DND-41 (cell line): ENCODE results near the gene PNPT1.
"Not testable (repeated sequence)": the region's sequence is repeated elsewhere in the genome, so short reads cannot be mapped to it uniquely, and the experiment has no call there.

Source experiments
- ATAC-seq: fragments of 200-7000 bp; cut with Tn5 transposase; 3 replicates; pipeline ENCODE4 v1.9.1; 2021; ENCODE audit warnings: low read depth; ENCODE audit not compliant: insufficient read depth
- DNase-seq: peaks from one replicate; pipeline ENCODE4 v3.0.0-alpha.2; 2020
- H2AFZ ChIP-seq: 2 replicates; pipeline ENCODE4 v1.6.0; 2012; ENCODE audit warnings: low read depth, low read length
- H3K27ac ChIP-seq: 2 replicates; pipeline ENCODE4 v1.5.1; 2012; ENCODE audit warnings: low read length, inconsistent platforms
- H3K27me3 ChIP-seq: fragments of 200-600 bp; sonication (generic); 2 replicates; pipeline ENCODE4 v1.6.0; 2012; ENCODE audit warnings: low read length, mild to moderate bottlenecking, inconsistent platforms; ENCODE audit not compliant: insufficient read depth, poor library complexity
- H3K36me3 ChIP-seq: 2 replicates; pipeline ENCODE4 v1.5.1; 2012; ENCODE audit warnings: low read length, inconsistent platforms; ENCODE audit not compliant: insufficient read depth
- H3K4me1 ChIP-seq: 2 replicates; pipeline ENCODE4 v1.5.1; 2012; ENCODE audit warnings: mild to moderate bottlenecking, low read length; ENCODE audit not compliant: insufficient read depth
- H3K4me2 ChIP-seq: 2 replicates; pipeline ENCODE4 v1.6.0; 2012; ENCODE audit warnings: mild to moderate bottlenecking, moderate library complexity, low read length, inconsistent platforms; ENCODE audit not compliant: insufficient read depth
- H3K4me3 ChIP-seq, 2 experiments: fragments of 200-600 bp in 1 of 2; shearing (Covaris generic) in 1 of 2; 2 replicates each; pipeline ENCODE4 v1.5.1; 2012 to 2016; ENCODE audit warnings: inconsistent platforms in 2 of 2, low read length in 2 of 2, mild to moderate bottlenecking in 2 of 2, low read depth in 1 of 2, moderate library complexity in 1 of 2
- H3K79me2 ChIP-seq: 2 replicates; pipeline ENCODE4 v1.6.0; 2012; ENCODE audit warnings: low read length, inconsistent platforms; ENCODE audit not compliant: insufficient read depth
- H3K9ac ChIP-seq: 2 replicates; pipeline ENCODE4 v1.6.0; 2012; ENCODE audit warnings: low read depth, mild to moderate bottlenecking, inconsistent platforms, low read length, moderate library complexity
- H3K9me3 ChIP-seq: 2 replicates; pipeline ENCODE4 v1.5.1; 2012; ENCODE audit warnings: low read length, moderate library complexity, mild to moderate bottlenecking, inconsistent platforms; ENCODE audit not compliant: insufficient read depth, severe bottlenecking
- H4K20me1 ChIP-seq: 2 replicates; pipeline ENCODE4 v1.6.0; 2012; ENCODE audit warnings: low read length; ENCODE audit not compliant: insufficient read depth
- EZH2 ChIP-seq: IDR thresholded peaks from 3 replicates; pipeline ENCODE4 v1.6.1; 2012; ENCODE audit warnings: borderline replicate concordance, low read depth, mild to moderate bottlenecking, moderate library complexity, low read length, inconsistent platforms; ENCODE audit not compliant: severe bottlenecking
- TF ChIP-seq, protein P1 (sequence below): IDR thresholded peaks from 2 replicates; pipeline ENCODE4 v1.5.1; 2012; ENCODE audit warnings: borderline replicate concordance, low read length, moderate library complexity, mild to moderate bottlenecking; ENCODE audit not compliant: poor library complexity, severe bottlenecking; ENCODE audit errors: extremely low read depth

PNPT1 gene

DNA sequence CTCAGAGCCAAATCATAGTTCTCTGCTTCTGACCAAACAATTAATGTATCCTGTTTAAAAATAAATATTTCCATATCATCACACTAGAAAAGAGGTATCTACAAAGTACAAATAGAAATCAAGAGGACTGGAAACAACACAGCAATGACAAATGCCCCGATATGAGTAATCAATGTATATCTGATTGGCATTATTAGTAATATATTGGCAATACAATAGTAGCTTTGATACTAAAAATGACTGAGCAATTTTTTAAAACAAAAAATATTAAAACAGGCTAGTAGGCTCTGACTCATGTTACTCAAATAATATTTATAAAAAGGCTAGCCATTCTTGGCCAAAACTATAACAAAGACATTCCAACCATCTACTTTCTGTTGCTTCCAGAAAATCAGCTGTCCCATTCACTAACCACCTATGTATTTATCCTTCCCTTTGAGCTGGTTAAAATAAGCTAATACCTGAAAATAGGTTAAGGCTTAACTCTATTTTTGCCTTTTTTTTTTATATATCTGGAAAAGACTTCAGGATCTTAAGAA lies 89.5 kb downstream of the PNPT1 start:
- Histone ChIP-seq H3K27ac (no peak overlapping the region), H3K4me3 (no peak overlapping the region), H3K27me3 (no peaks in the 10 kb centered on the region), H3K9me3 (no peaks in the 10 kb centered on the region), H3K9ac (no peak overlapping the region), H4K20me1 (peaks cover 6% of the 10 kb centered on the region; the same call in 1 of the 2 replicates), H3K79me2 (peaks cover 78% of the 10 kb centered on the region), H2AFZ (no peak overlapping the region), H3K36me3 (peaks cover 51% of the 10 kb centered on the region), H3K4me1 (no peaks in the 10 kb centered on the region), H3K4me2 (no peak overlapping the region)
- ATAC-seq = no peak
- TF ChIP-seq EZH2 = no peak
- TF ChIP-seq, protein P1, sequence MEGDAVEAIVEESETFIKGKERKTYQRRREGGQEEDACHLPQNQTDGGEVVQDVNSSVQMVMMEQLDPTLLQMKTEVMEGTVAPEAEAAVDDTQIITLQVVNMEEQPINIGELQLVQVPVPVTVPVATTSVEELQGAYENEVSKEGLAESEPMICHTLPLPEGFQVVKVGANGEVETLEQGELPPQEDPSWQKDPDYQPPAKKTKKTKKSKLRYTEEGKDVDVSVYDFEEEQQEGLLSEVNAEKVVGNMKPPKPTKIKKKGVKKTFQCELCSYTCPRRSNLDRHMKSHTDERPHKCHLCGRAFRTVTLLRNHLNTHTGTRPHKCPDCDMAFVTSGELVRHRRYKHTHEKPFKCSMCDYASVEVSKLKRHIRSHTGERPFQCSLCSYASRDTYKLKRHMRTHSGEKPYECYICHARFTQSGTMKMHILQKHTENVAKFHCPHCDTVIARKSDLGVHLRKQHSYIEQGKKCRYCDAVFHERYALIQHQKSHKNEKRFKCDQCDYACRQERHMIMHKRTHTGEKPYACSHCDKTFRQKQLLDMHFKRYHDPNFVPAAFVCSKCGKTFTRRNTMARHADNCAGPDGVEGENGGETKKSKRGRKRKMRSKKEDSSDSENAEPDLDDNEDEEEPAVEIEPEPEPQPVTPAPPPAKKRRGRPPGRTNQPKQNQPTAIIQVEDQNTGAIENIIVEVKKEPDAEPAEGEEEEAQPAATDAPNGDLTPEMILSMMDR = no peak
- DNase-seq = no peak

DNA sequence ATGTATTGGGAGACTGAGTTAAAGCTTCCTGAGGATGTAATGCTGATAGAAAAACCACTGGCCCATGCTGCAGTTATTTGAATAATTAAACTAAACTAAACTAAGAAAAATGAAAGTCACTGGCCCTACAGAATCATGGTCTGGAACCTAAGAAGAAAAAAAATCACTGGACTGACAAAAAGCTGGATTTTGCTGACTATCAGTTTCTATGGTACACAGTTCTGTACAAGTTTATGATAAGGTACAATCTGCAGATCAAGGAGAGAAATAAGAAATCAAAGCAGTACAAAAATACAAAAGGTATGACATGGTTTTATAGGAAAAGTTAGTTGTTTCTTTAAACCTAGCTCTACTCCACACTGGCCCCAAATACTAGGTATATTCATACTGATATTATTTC lies 91.8 kb downstream of the PNPT1 start:
- DNase-seq (no peak), ATAC-seq (no peak)
- peaks cover 3% of the 10 kb centered on the region; the same call in 1 of the 2 replicates for H4K20me1 ChIP-seq
- no peak overlapping the region for H3K4me2 ChIP-seq
- H3K4me1 ChIP-seq = no peaks in the 10 kb centered on the region
- H3K36me3 ChIP-seq = peaks cover 57% of the 10 kb centered on the region
- H3K27me3 ChIP-seq = no peaks in the 10 kb centered on the region
- no peak overlapping the region for H3K27ac ChIP-seq
- no peak overlapping the region for H3K9ac ChIP-seq
- H2AFZ ChIP-seq = no peak overlapping the region
- H3K4me3 ChIP-seq = no peak overlapping the region
- TF ChIP-seq, protein P1 = no peak
- TF ChIP-seq EZH2 = no peak
- H3K9me3 ChIP-seq = no peaks in the 10 kb centered on the region
- H3K79me2 ChIP-seq = peaks cover 62% of the 10 kb centered on the region

DNA sequence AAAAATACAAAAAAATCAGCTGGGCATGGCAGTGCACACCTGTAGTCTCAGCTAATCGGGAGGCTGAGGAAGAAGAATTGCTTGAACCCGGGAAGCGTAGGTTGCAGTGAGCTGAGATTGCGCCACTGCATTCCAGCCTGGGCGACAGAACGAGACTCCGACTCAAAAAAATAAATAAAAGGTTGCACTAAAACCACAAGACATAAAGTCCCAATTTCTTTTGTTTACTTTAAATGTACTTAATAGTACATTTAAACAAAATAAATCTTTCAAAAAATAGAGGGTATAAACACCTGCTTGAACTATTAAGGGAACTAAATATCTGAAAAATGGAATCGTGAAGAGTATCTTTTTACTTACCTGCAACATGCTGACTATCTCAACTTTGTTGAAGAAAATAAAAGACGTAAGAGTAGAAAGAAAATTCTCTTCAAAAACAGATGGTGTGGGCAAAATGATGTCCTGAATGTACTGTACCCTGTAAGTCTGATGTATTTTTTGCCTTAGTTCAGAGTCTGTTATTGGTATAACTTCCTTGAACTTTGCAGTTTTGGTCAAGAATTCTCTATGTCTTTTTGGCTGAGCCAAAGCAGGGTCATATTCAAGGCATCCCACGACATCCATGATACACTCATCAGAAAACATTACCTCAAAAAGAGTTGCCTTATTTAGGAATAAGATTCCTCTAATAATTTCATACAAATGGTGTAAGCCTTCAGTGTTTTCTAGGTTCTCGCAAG lies 95.4 kb downstream of the PNPT1 start:
- Histone ChIP-seq H3K9ac (no peak overlapping the region), H3K9me3 (no peaks in the 10 kb centered on the region), H3K27me3 (no peaks in the 10 kb centered on the region), H3K4me2 (no peak overlapping the region), H3K79me2 (peaks cover 51% of the 10 kb centered on the region), H3K4me1 (no peaks in the 10 kb centered on the region), H3K27ac (no peak overlapping the region), H4K20me1 (peaks cover 3% of the 10 kb centered on the region; the same call in 1 of the 2 replicates), H3K4me3 (no peak overlapping the region), H3K36me3 (peaks cover 72% of the 10 kb centered on the region), H2AFZ (no peak overlapping the region)
- ATAC-seq = no peak
- no peak for DNase-seq
- TF ChIP-seq, protein P1 = no peak
- TF ChIP-seq EZH2 = no peak

DNA sequence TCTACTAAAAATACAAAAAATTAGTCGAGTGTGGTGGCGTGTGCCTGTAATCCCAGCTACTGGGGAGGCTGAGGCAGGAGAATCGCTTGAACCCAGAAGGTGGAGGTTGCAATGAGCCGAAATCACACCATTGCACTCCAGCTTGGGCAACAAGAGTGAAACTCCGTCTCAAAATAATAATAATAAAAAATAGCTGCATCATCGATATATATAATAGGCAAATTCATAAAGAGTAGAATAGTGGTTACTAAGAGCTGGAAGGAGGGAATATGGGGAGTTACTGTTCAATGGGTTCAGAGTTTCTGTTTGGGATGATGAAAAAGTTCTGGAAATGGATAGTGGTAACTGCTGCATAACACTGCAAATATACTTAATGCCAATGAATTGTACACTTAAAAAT lies 96.8 kb downstream of the PNPT1 start:
- not testable (repeated sequence) for H4K20me1 ChIP-seq, H3K27me3 ChIP-seq, ATAC-seq, H3K4me2 ChIP-seq, H3K27ac ChIP-seq, H3K4me3 ChIP-seq, H2AFZ ChIP-seq, DNase-seq, H3K4me1 ChIP-seq, H3K9me3 ChIP-seq, H3K9ac ChIP-seq
- H3K79me2 ChIP-seq = peaks cover 39% of the 10 kb centered on the region
- H3K36me3 ChIP-seq = peaks cover 58% of the 10 kb centered on the region
